Ovary (tissue), 9 donors: Measurements from ENCODE around the gene NDUFB6. TPM values are rescaled to one million over a fixed set of nuclear protein-coding genes. Genes with fewer than 3 reads are reported as not detected.

Source experiments
- DNase-seq, 5 donors: peaks; one replicate each; pipeline ENCODE4 v3.0.0-alpha.2; 2019 to 2020
- H3K27ac ChIP-seq, 2 donors: fragments of 200-600 bp; one replicate each; pipeline versions ENCODE4 v1.5.1 to v1.8.0; 2019 to 2022
- H3K27me3 ChIP-seq: fragments of 200-600 bp; one replicate; pipeline ENCODE4 v1.8.0; 2022
- H3K36me3 ChIP-seq: fragments of 200-600 bp; sonication (generic); one replicate; pipeline ENCODE4 v1.5.1; 2019
- H3K4me1 ChIP-seq: one replicate; pipeline ENCODE4 v1.8.1; 2013; ENCODE audit warnings: mild to moderate bottlenecking, moderate library complexity; ENCODE audit not compliant: insufficient read depth
- H3K4me3 ChIP-seq: fragments of 200-600 bp; sonication (generic); one replicate; pipeline ENCODE4 v1.5.1; 2017
- H3K9me3 ChIP-seq, 2 donors: fragments of 200-600 bp in 1 of 2; sonication (generic) in 1 of 2; one replicate each; pipeline versions ENCODE4 v1.5.1 to v1.8.1; 2013 to 2019; ENCODE audit warnings: mild to moderate bottlenecking in 1 of 2, moderate library complexity in 1 of 2
- CTCF ChIP-seq, 3 donors: fragments of 450-650 bp in 2 of 3; fragments of 200-600 bp in 1 of 3; IDR thresholded peaks; one replicate each; pipeline versions ENCODE4 v1.5.1 to v1.8.0; 2016 to 2022; ENCODE audit warnings: antibody characterized with exemption in 3 of 3, mild to moderate bottlenecking in 1 of 3
- EP300 ChIP-seq: sonication (generic); formaldehyde crosslinking; IDR thresholded peaks from one replicate; pipeline ENCODE4 v1.6.1; 2017; ENCODE audit warnings: antibody characterized with exemption
- POLR2A ChIP-seq: fragments of 450-650 bp; IDR thresholded peaks from one replicate; pipeline ENCODE4 v1.6.1; 2017; ENCODE audit warnings: antibody characterized with exemption, mild to moderate bottlenecking, moderate library complexity
- WGBS, 3 donors: extraction: QIAGEN DNeasy Blood & Tissue Kit in 1 of 3; methylation state at CpG; one replicate each; pipeline versions ENCODE4 v1.1.5 to v1.1.7; 2013 to 2017; 5-methylcytosine and 5-hydroxymethylcytosine counted together
- intact Hi-C, 4 donors: fragments of 100-400 bp; cut with DNase I; formaldehyde crosslinking; loops; one replicate each; pipeline versions ENCODE4 v1.11.0 to v1.15.1; 2022 to 2023
- polyA plus RNA-seq, 2 donors: library from polyadenylated mRNA; stranded (reverse); fragments of 200-250 nt in 1 of 2; fragments of 350-450 nt in 1 of 2; fragmentation: Illumina TruSeq in 1 of 2; extraction: RNeasy Lipid Tissue Mini Kit (QIAGEN cat#74804) in 1 of 2; gene quantifications; one replicate each; pipeline ENCODE4 v1.2.3, GENCODE V29; 2013 to 2014
- total RNA-seq, 7 donors: library from RNA; depleted of rRNA in 2 of 7; stranded (reverse); fragments of >200 nt in 2 of 7; fragmentation: NEBNext Ultra II Directional in 3 of 7; extraction: Animal tissue kit (Norgen Biotek cat#: 25700) in 3 of 7; gene quantifications; one replicate each; pipeline versions ENCODE4 v1.1.0 to v1.2.4, GENCODE V29; 2016 to 2023
- donor health status: DM: no; HTN: no; CAD: no; lungs with moderate emphysema.
- donor health status: DM: no; HTN: no; CAD: no.
- donor health status: Bipolar disorder and iron deficiency.
- donor health status: DM: yes; HTN: yes; CAD: no.
- donor health status: DM: no; HTN: no; CAD: no.
- donor health status: DM: yes; HTN: yes; CAD: no.

Gene NDUFB6
- total and polyA plus RNA-seq, 9 donors, result 19.6 to 42.5 (median 37.8) TPM

- Histone ChIP-seq H3K9me3 (no peaks in the 10 kb centered on the region), H3K4me3 (peak overlapping the region; percentile 50), H3K27me3 (no peaks in the 10 kb centered on the region), H3K4me1 (no peaks in the 10 kb centered on the region), H3K27ac (no peak overlapping the region), H3K36me3 (no peaks in the 10 kb centered on the region)
- DNase-seq, result no peak
- intact Hi-C loops, result loop anchor here in 1 of 4 donors (2.0 kb wide), 1 partner anchor 195 kb away; no protein-coding TSS in a partner anchor
- 77 to 86% (median 85%) methylated on average over 7 of the region's 7 CpGs for WGBS, 3 donors
- TF ChIP-seq EP300 (no peak), CTCF (IDR thresholded peaks at IDR 0.05) (no peak), POLR2A (no peak)
These were observed 862 bp upstream of the NDUFB6 start for GRCh38 chr9:32573821-32574220.

GRCh38 chr9:32571969-32572899 lies 725 bp downstream of the NDUFB6 start:
- TF ChIP-seq POLR2A (no peak), EP300 (no peak), CTCF (IDR thresholded peaks at IDR 0.05) (peak in 2 of 3 donors; percentile 28 to 40)
- H3K4me3 ChIP-seq, result peak overlapping the region; percentile 50
- H3K36me3 ChIP-seq, result no peaks in the 10 kb centered on the region
- peak in 3 of 5 donors; percentile 40 to 57 (median 53) for DNase-seq
- WGBS, 3 donors, result 3 to 4% (median 3%) methylated on average over 17 of the region's 17 CpGs
- H3K9me3 ChIP-seq, result no peaks in the 10 kb centered on the region
- H3K4me1 ChIP-seq, result no peaks in the 10 kb centered on the region
- peak overlapping the region; percentile 63 to 73 for H3K27ac ChIP-seq
- intact Hi-C loops, result loop anchor here in 1 of 4 donors (2.0 kb wide), 1 partner anchor 193 kb away; no protein-coding TSS in a partner anchor
- H3K27me3 ChIP-seq, result no peaks in the 10 kb centered on the region

GRCh38 chr9:32570262-32570661 lies 2.7 kb downstream of the NDUFB6 start:
- no peak for TF ChIP-seq CTCF (IDR thresholded peaks at IDR 0.05)
- no peak for TF ChIP-seq EP300
- no peak for TF ChIP-seq POLR2A
- Histone ChIP-seq H3K27me3 (no peaks in the 10 kb centered on the region), H3K36me3 (no peaks in the 10 kb centered on the region), H3K4me3 (no peak overlapping the region), H3K4me1 (no peaks in the 10 kb centered on the region), H3K9me3 (no peaks in the 10 kb centered on the region), H3K27ac (no peak overlapping the region)
- intact Hi-C loops, result no loop called here
- 89 to 93% (median 91%) methylated on average over 4 of the region's 4 CpGs for WGBS, 3 donors
- no peak for DNase-seq

- H3K9me3 ChIP-seq, result no peaks in the 10 kb centered on the region
- H3K36me3 ChIP-seq, result no peaks in the 10 kb centered on the region
- intact Hi-C loops, result no loop called here
- TF ChIP-seq EP300 (no peak), POLR2A (no peak), CTCF (IDR thresholded peaks at IDR 0.05) (no peak)
- no peak for DNase-seq
- H3K27me3 ChIP-seq, result no peaks in the 10 kb centered on the region
- no peak overlapping the region for H3K4me3 ChIP-seq
- H3K27ac ChIP-seq, result no peak overlapping the region
- H3K4me1 ChIP-seq, result no peaks in the 10 kb centered on the region
- WGBS, 3 donors, result 91 to 94% (median 93%) methylated on average over 26 of the region's 26 CpGs
These were observed 6.2 kb downstream of the NDUFB6 start for GRCh38 chr9:32566770-32567169.
